Endothelial cell (in vitro differentiated cells): ENCODE measurements around the gene TNFAIP2. TPM values are rescaled to one million over a fixed set of nuclear protein-coding genes. Genes with fewer than 3 reads are reported as not detected.

ENCODE experiments used
- DNase-seq: peaks from one replicate; pipeline ENCODE4 v3.0.0; 2021; ENCODE audit warnings: low spot score
- H3K27ac Mint-ChIP-seq: one replicate; pipeline ENCODE4 v1.8.0; 2021; ENCODE audit warnings: mixed read lengths, inconsistent platforms; ENCODE audit not compliant: unreplicated experiment
- H3K27me3 Mint-ChIP-seq: one replicate; pipeline ENCODE4 v1.8.0; 2021; ENCODE audit warnings: mild to moderate bottlenecking, moderate library complexity, mixed read lengths, inconsistent platforms; ENCODE audit not compliant: unreplicated experiment
- H3K36me3 Mint-ChIP-seq: one replicate; pipeline ENCODE4 v1.8.0; 2021; ENCODE audit warnings: mild to moderate bottlenecking, low read depth, mixed read lengths, inconsistent platforms; ENCODE audit not compliant: unreplicated experiment
- H3K4me1 Mint-ChIP-seq: one replicate; pipeline ENCODE4 v1.8.0; 2021; ENCODE audit warnings: mild to moderate bottlenecking, mixed read lengths, inconsistent platforms; ENCODE audit not compliant: unreplicated experiment
- H3K4me3 Mint-ChIP-seq: one replicate; pipeline ENCODE4 v1.8.0; 2021; ENCODE audit warnings: mild to moderate bottlenecking, mixed read lengths, inconsistent platforms; ENCODE audit not compliant: unreplicated experiment
- H3K9me3 Mint-ChIP-seq: one replicate; pipeline ENCODE4 v1.8.0; 2021; ENCODE audit warnings: mixed read lengths, inconsistent platforms; ENCODE audit not compliant: unreplicated experiment
- total RNA-seq: library from RNA; stranded (reverse); fragmentation: NEBNext Ultra II Directional; extraction: Animal tissue kit (Norgen Biotek cat#: 25700); gene quantifications from one replicate; pipeline ENCODE4 v1.2.1, GENCODE V29; 2021; ENCODE audit not compliant: unreplicated experiment
- TF ChIP-seq, protein P1 (sequence below): fragments of 200-600 bp; sonication (generic); IDR thresholded peaks from one replicate; pipeline ENCODE4 v1.5.0; 2021; ENCODE audit warnings: antibody characterized with exemption; ENCODE audit not compliant: unreplicated experiment

Gene TNFAIP2
- total RNA-seq, 1 donor from 2014 or later: 163 TPM

DNA sequence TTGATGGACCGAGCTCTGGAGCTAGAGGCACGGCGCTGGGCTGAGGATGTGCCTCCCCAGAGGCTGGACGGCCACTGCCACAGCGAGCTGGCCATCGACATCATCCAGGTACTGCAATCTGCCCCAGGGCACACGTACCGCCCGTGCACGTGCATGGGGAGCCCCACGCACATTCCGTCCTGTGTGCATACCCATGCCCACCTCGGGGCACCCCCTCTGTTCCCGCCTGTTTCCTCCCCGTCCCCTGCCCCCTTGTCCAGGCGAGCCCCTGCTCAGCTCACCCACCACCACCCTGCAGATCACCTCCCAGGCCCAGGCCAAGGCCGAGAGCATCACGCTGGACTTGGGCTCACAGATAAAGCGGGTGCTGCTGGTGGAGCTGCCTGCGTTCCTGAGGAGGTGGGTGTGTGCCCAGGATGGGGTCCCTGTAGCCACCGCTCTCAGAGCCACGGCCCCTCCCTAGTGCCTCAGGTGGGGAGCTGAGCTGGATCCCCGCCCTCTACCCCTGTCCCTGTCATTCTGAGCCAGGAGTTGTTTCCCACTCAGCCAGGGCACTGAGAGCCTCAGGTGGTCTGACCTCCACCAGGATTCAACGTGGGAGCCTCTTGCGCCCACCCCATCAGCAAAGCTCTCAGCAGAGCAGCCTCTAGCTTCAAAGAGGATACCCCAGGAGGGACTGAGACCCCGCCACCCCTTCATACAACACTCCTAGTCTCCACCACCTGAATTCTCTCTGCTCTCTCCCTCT lies 6.9 kb downstream of the TNFAIP2 start:
- peaks cover 9% of the 10 kb centered on the region for H3K4me1 Mint-ChIP-seq
- no peak for DNase-seq
- TF ChIP-seq, protein P1, sequence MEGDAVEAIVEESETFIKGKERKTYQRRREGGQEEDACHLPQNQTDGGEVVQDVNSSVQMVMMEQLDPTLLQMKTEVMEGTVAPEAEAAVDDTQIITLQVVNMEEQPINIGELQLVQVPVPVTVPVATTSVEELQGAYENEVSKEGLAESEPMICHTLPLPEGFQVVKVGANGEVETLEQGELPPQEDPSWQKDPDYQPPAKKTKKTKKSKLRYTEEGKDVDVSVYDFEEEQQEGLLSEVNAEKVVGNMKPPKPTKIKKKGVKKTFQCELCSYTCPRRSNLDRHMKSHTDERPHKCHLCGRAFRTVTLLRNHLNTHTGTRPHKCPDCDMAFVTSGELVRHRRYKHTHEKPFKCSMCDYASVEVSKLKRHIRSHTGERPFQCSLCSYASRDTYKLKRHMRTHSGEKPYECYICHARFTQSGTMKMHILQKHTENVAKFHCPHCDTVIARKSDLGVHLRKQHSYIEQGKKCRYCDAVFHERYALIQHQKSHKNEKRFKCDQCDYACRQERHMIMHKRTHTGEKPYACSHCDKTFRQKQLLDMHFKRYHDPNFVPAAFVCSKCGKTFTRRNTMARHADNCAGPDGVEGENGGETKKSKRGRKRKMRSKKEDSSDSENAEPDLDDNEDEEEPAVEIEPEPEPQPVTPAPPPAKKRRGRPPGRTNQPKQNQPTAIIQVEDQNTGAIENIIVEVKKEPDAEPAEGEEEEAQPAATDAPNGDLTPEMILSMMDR: no peak
- H3K27me3 Mint-ChIP-seq: peaks cover 31% of the 10 kb centered on the region
- peaks cover 47% of the 10 kb centered on the region for H3K36me3 Mint-ChIP-seq
- H3K9me3 Mint-ChIP-seq: no peaks in the 10 kb centered on the region
- no peak overlapping the region for H3K27ac Mint-ChIP-seq
- H3K4me3 Mint-ChIP-seq: peak overlapping the region; percentile 21

DNA sequence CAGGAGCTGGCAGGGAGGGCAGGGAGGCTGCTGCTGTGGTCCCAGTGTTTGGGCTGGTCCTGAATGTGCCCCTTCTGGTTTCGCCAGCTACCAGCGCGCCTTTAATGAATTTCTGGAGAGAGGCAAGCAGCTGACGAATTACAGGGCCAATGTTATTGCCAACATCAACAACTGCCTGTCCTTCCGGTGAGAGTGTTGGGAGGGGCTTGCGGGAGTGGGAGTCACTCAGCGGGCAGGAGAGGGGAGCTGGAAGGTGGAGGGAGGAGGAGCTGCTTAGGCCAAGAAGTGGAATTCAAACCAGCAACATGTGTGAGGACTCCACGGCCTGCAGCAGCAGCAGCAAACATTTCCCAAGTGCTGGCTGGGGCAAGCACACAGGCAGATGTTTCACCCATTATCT lies 7.7 kb downstream of the TNFAIP2 start:
- Mint-ChIP-seq H3K27ac (no peak overlapping the region), H3K27me3 (peaks cover 31% of the 10 kb centered on the region), H3K4me3 (peak overlapping the region; percentile 21), H3K4me1 (peaks cover 4% of the 10 kb centered on the region), H3K36me3 (peaks cover 48% of the 10 kb centered on the region), H3K9me3 (no peaks in the 10 kb centered on the region)
- TF ChIP-seq, protein P1: no peak
- DNase-seq: no peak

DNA sequence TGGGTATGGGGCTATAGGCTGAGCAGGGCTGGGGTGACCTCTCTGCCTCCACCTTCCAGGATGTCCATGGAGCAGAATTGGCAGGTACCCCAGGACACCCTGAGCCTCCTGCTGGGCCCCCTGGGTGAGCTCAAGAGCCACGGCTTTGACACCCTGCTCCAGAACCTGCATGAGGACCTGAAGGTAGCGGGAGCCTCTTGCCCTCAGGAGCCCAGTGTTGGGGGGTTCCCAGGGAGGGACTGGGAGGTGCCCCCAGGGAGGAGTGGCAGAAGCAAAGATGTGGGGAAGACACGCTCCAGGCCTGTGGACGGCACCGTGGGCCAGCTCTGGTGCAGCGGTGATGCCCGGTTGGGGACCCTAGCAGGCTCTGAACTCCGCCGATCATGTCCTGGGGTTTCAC lies 8.3 kb downstream of the TNFAIP2 start:
- H3K9me3 Mint-ChIP-seq: no peaks in the 10 kb centered on the region
- peaks cover 49% of the 10 kb centered on the region for H3K36me3 Mint-ChIP-seq
- H3K4me1 Mint-ChIP-seq: no peaks in the 10 kb centered on the region
- no peak overlapping the region for H3K27ac Mint-ChIP-seq
- no peak overlapping the region for H3K4me3 Mint-ChIP-seq
- peaks cover 31% of the 10 kb centered on the region for H3K27me3 Mint-ChIP-seq
- DNase-seq: no peak
- TF ChIP-seq, protein P1: no peak

DNA sequence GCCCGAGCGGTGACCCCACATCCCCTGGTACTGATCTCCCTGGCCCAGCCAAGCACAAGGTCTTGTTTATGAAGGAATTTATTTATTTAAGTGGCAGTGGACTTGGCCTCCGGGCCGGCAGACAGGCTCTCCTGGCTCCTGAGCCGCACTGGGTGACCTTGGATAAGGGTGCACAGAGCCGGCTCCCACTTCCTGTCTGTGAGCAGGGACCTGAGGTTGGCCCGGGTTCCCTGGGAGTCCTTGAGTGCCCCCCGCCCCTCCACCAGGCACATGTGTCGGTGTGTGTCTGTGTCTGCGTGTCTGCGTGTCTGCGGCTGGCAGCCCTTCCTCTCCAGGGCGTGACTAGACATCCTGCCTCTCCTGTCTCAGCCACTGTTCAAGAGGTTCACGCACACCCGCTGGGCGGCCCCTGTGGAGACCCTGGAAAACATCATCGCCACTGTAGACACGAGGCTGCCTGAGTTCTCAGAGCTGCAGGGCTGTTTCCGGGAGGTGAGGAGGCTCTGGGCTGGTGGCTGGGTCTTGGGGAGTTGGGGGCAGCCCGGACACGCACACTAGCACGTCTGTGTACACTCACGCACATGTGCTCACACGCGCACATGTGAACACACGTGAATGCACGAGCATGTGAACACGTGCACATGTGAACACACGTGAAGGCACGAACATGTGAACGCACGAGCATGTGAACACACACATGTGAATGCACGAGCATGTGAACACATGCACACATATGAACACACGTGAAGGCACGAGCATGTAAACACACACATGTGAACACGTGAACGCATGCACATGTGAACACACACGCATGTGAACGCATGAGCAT lies 9.3 kb downstream of the TNFAIP2 start:
- Mint-ChIP-seq H3K27ac (no peak overlapping the region), H3K27me3 (peaks cover 32% of the 10 kb centered on the region), H3K4me3 (no peak overlapping the region), H3K36me3 (peaks cover 55% of the 10 kb centered on the region), H3K4me1 (no peaks in the 10 kb centered on the region), H3K9me3 (no peaks in the 10 kb centered on the region)
- no peak for DNase-seq
- TF ChIP-seq, protein P1: no peak
